Measurements from ENCODE around the gene AQP3. TPM values are rescaled to one million over a fixed set of nuclear protein-coding genes. Genes with fewer than 3 reads are reported as not detected.

The AQP3 gene
- total and polyA plus RNA-seq, 2 of the 4 experiments (the other 2 are of a cell fraction), result 3.8 to 12.2 TPM

DNA sequence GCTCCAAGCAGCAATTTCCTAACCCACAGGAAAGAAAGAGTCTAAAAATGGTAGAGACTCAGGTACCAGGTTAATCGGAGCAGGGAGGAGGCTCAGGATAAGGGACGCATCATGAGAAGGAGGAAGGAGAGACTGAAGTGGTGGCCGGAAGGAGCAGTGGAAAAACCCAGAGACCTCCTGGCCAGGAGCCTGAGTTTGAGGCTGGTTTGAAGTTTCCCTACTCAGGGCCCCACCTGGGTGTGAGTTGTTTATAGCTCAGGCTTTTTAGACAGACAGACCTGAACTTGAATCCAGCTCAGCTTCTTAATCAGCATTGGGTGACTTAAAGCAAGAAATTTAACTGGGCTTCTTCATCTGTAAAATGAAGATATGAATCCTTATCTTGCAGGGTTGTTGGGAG is 33.1 kb downstream of the AQP3 start:
- Histone ChIP-seq H3K23ac (ENCODE audit: low read depth, low read length) (no peak overlapping the region), H4K20me1 (ENCODE audit: insufficient read depth, low read length) (no peaks in the 10 kb centered on the region), H3K79me1 (ENCODE audit: low read depth in 1 of 2, low read length in 2 of 2) (no peaks in the 10 kb centered on the region), H3K4ac (ENCODE audit: low read depth, low read length) (no peak overlapping the region), H3K36me3 (ENCODE audit: control insufficient read depth, insufficient read depth, low read length) (no peaks in the 10 kb centered on the region), H2AFZ (replicated peaks; ENCODE audit: low read length, poor library complexity) (no peak overlapping the region), H3K9me1 (ENCODE audit: insufficient read depth, low read length) (no peaks in the 10 kb centered on the region), H4K5ac (ENCODE audit: low read depth, low read length) (no peak overlapping the region), H3K9ac (ENCODE audit: low read depth, low read length) (no peak overlapping the region), H3K27ac (ENCODE audit: insufficient read depth, low read length) (no peak overlapping the region), H2AK9ac (replicated peaks; ENCODE audit: low read depth, low read length, poor library complexity) (no peak overlapping the region), H3K14ac (replicated peaks; ENCODE audit: low read depth, low read length) (no peak overlapping the region), H2BK20ac (ENCODE audit: low read depth, low read length) (no peak overlapping the region), H2BK120ac (ENCODE audit: low read depth, low read length) (no peak overlapping the region), H3K56ac (ENCODE audit: extremely low read depth, insufficient read depth, low read length) (no peak overlapping the region), H3K4me3 (ENCODE audit: insufficient read depth, low read depth, low read length) (no peak overlapping the region), H3K27me3 (ENCODE audit: control insufficient read depth, insufficient read depth, low read length) (peaks cover 8% of the 10 kb centered on the region), H3K9me3 (ENCODE audit: control insufficient read depth, insufficient read depth, low read length) (no peaks in the 10 kb centered on the region), H2BK5ac (ENCODE audit: low read depth, low read length, poor library complexity, severe bottlenecking) (no peak overlapping the region), H3K4me1 (ENCODE audit: control insufficient read depth, insufficient read depth, low read length) (no peaks in the 10 kb centered on the region), H2BK15ac (ENCODE audit: low read depth, low read length) (no peak overlapping the region), H3K4me2 (ENCODE audit: low read depth, low read length) (no peak overlapping the region), H3K18ac (ENCODE audit: low read depth, low read length) (no peak overlapping the region), H2AK5ac (ENCODE audit: low read depth, low read length) (no peak overlapping the region), H4K91ac (ENCODE audit: insufficient read depth, low read depth, low read length) (no peak overlapping the region), H4K8ac (ENCODE audit: low read depth in 2 of 2, low read length in 2 of 2) (no peak overlapping the region)
- no TSS peak for BruUV-seq (replicated peaks)
- in situ Hi-C loops (cut with MboI; ENCODE audit: low sequenced_read_pairs), result loop anchor here (25.0 kb wide), 1 partner anchor 298 kb away; no protein-coding TSS in a partner anchor
- dilution Hi-C loops (cut with HindIII; ENCODE audit: low sequenced_read_pairs, unreplicated experiment), result no loop called here
- TF ChIP-seq CTCF (conservative IDR thresholded peaks at IDR 0.05; ENCODE audit: low read depth, low read length) (no peak), CEBPB (IDR thresholded peaks at IDR 0.05; ENCODE audit: low read depth, low read length) (no peak), BHLHE40 (IDR thresholded peaks at IDR 0.05; ENCODE audit: low read depth, low read length) (no peak), CHD1 (IDR thresholded peaks at IDR 0.05; ENCODE audit: low read depth, low read length) (no peak), MAZ (IDR thresholded peaks at IDR 0.05; ENCODE audit: borderline replicate concordance, low read depth, low read length) (no peak), NFE2L2 (IDR thresholded peaks at IDR 0.05; ENCODE audit: low read depth, low read length) (no peak), RAD21 (IDR thresholded peaks at IDR 0.05; ENCODE audit: low read length) (no peak), SMC3 (IDR thresholded peaks at IDR 0.05; ENCODE audit: low read depth, low read length) (no peak), ELK1 (IDR thresholded peaks at IDR 0.05; ENCODE audit: borderline replicate concordance, low read depth, low read length) (no peak), POLR2A (IDR thresholded peaks at IDR 0.05; ENCODE audit: low read depth, low read length) (no peak), MAFK (IDR thresholded peaks at IDR 0.05; ENCODE audit: low read depth, low read length) (no peak), MXI1 (IDR thresholded peaks at IDR 0.05; ENCODE audit: borderline replicate concordance, low read depth, low read length) (no peak)
- TF ChIP-seq, protein P1, sequence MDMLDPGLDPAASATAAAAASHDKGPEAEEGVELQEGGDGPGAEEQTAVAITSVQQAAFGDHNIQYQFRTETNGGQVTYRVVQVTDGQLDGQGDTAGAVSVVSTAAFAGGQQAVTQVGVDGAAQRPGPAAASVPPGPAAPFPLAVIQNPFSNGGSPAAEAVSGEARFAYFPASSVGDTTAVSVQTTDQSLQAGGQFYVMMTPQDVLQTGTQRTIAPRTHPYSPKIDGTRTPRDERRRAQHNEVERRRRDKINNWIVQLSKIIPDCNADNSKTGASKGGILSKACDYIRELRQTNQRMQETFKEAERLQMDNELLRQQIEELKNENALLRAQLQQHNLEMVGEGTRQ (IDR thresholded peaks at IDR 0.05; ENCODE audit: low read depth, low read length), result no peak
- intact Hi-C loops (cut with micrococcal nuclease), result no loop called here
- ChIA-PET POLR2A (ENCODE audit: unreplicated experiment) (no interaction called here), CTCF (interaction anchor here (0.6 kb wide), 1 partner anchor 13 kb away, joined by 3 read pairs; no protein-coding TSS in a partner anchor)
- no CpG with 5 or more reads among the region's 3 CpGs for WGBS, 2 experiments (ENCODE audit: extremely low coverage in 2 of 2, insufficient read length in 1 of 2)
- ATAC-seq (ENCODE audit: low read depth), result no peak
- no peak for DNase-seq
